Esophagus squamous epithelium (tissue), 5 donors: Measurements from ENCODE around the gene PKP3. TPM values are rescaled to one million over a fixed set of nuclear protein-coding genes. Genes with fewer than 3 reads are reported as not detected.
"Not testable (repeated sequence)": the region's sequence is repeated elsewhere in the genome, so short reads cannot be mapped to it uniquely, and the experiment has no call there.

Experiments
- DNase-seq: peaks from one replicate; lab custom pipeline; 2025; lab: John Stamatoyannopoulos, UW
- H3K27ac ChIP-seq, 4 donors: fragments of 200-600 bp; sonication (generic); one replicate each; pipeline ENCODE4 v1.5.1; 2016 to 2019; ENCODE audit warnings: mild to moderate bottlenecking in 1 of 4
- H3K27me3 ChIP-seq, 4 donors: fragments of 200-600 bp; sonication (generic); 1 replicate in 3 of 4; 2 replicates in 1 of 4; pipeline versions ENCODE4 v1.5.1 to v1.6.0; 2017 to 2021; ENCODE audit warnings: antibody characterized with exemption in 1 of 4
- H3K36me3 ChIP-seq, 3 donors: fragments of 200-600 bp; sonication (generic); one replicate each; pipeline ENCODE4 v1.5.1; 2016 to 2019
- H3K4me1 ChIP-seq, 3 donors: fragments of 200-600 bp; sonication (generic); one replicate each; pipeline ENCODE4 v1.5.1; 2017 to 2019
- H3K4me3 ChIP-seq, 4 donors: fragments of 200-600 bp; sonication (generic); 1 replicate in 3 of 4; 2 replicates in 1 of 4; pipeline ENCODE4 v1.5.1; 2016 to 2019; ENCODE audit warnings: mild to moderate bottlenecking in 2 of 4, moderate library complexity in 1 of 4
- H3K9me3 ChIP-seq, 3 donors: fragments of 200-600 bp; sonication (generic); one replicate each; pipeline ENCODE4 v1.5.1; 2016 to 2019
- CTCF ChIP-seq, 6 experiments: fragments of 450-650 bp in 4 of 6; fragments of 200-600 bp in 2 of 6; sonication (generic) in 2 of 6; IDR thresholded peaks; one replicate each; pipeline ENCODE4 v1.5.1; 2016 to 2019; ENCODE audit warnings: antibody characterized with exemption in 6 of 6, mild to moderate bottlenecking in 4 of 6, moderate library complexity in 4 of 6
- POLR2A ChIP-seq, 4 donors: fragments of 450-650 bp; IDR thresholded peaks; one replicate each; pipeline ENCODE4 v1.6.1; 2017; ENCODE audit warnings: antibody characterized with exemption in 4 of 4, mild to moderate bottlenecking in 4 of 4, moderate library complexity in 3 of 4
- WGBS, 2 donors: methylation state at CpG; one replicate each; pipeline ENCODE4 v1.1.5; 2018; 5-methylcytosine and 5-hydroxymethylcytosine counted together
- intact Hi-C: fragments of 100-400 bp; cut with DNase I; formaldehyde crosslinking; loops from one replicate; pipeline ENCODE4 v1.15.0; 2022
- total RNA-seq, 4 donors: library from RNA; depleted of rRNA; stranded (reverse); fragments of >200 nt; gene quantifications; one replicate each; pipeline ENCODE4 v1.1.0, GENCODE V29; 2016
- donor health status: DM: yes; HTN: yes; CAD: no.

PKP3 gene
- total RNA-seq, 4 donors from 2014 or later, result 314 to 1,016 (median 520) TPM

DNA sequence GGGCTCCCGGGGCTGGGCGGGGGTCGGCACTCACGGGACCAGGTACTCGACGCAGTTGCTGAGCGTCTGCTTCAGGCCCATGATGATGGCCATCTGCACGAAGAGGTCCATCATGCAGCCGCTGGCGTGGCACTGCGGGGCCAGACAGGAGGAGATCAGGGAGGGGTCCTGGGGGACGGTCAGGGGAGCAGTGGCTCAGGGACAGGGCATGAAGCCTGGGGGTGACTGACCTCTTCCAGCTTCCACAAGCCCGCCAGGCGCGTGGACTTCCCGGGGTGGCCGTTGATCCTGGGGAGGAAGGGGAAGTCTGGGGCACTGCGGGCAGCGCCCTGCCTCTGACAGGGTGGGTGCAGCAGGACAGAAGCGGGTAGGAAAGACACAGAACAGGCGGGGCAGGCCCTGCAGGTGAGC is 26.9 kb downstream of the PKP3 start:
- WGBS, 2 donors, result 73% methylated on average over 4 of the region's 21 CpGs; no CpG with 5 or more reads in 1 of the 2 donors
- Histone ChIP-seq H3K27me3 (peaks cover 0 to 59% (median 0%) of the 10 kb centered on the region in 4 donors), H3K4me1 (peaks cover 11 to 28% (median 14%) of the 10 kb centered on the region in 3 donors), H3K27ac (no peak overlapping the region), H3K36me3 (no peaks in the 10 kb centered on the region), H3K4me3 (no peak overlapping the region), H3K9me3 (no peaks in the 10 kb centered on the region)
- intact Hi-C loops, result no loop called here
- no peak for DNase-seq
- TF ChIP-seq POLR2A (IDR thresholded peaks at IDR 0.05), result no peak
- no peak for TF ChIP-seq CTCF (IDR thresholded peaks at IDR 0.05)

- H3K27me3 ChIP-seq, result peaks cover 0 to 46% (median 0%) of the 10 kb centered on the region in 4 donors
- H3K36me3 ChIP-seq, result no peaks in the 10 kb centered on the region
- no peak overlapping the region for H3K27ac ChIP-seq
- WGBS, 2 donors, result 80 to 89% methylated on average over 9 to 10 of the region's 10 CpGs
- no peak overlapping the region for H3K4me3 ChIP-seq
- peaks cover 4 to 15% (median 5%) of the 10 kb centered on the region in 3 donors for H3K4me1 ChIP-seq
- no peaks in the 10 kb centered on the region for H3K9me3 ChIP-seq
- TF ChIP-seq POLR2A (IDR thresholded peaks at IDR 0.05), result no peak
- no peak for TF ChIP-seq CTCF (IDR thresholded peaks at IDR 0.05)
- intact Hi-C loops, result no loop called here
- no peak for DNase-seq
Measured at GRCh38 chr11:422249-422656, 28.2 kb downstream of the PKP3 start.

GRCh38 chr11:424232-424631 is 30.2 kb downstream of the PKP3 start:
- Histone ChIP-seq H3K9me3 (no peaks in the 10 kb centered on the region), H3K4me1 (peaks cover 0 to 6% (median 0%) of the 10 kb centered on the region in 3 donors), H3K4me3 (no peak overlapping the region), H3K27ac (no peak overlapping the region), H3K36me3 (no peaks in the 10 kb centered on the region), H3K27me3 (peaks cover 0 to 27% (median 0%) of the 10 kb centered on the region in 4 donors)
- intact Hi-C loops, result no loop called here
- no peak for DNase-seq
- TF ChIP-seq CTCF (IDR thresholded peaks at IDR 0.05) (no peak), POLR2A (IDR thresholded peaks at IDR 0.05) (no peak)
- WGBS, 2 donors, result 92% methylated on average over 4 of the region's 4 CpGs

- H3K9me3 ChIP-seq, H3K27ac ChIP-seq, H3K36me3 ChIP-seq, intact Hi-C loops, H3K4me1 ChIP-seq, H3K4me3 ChIP-seq, DNase-seq: not testable (repeated sequence)
- H3K27me3 ChIP-seq, result peaks cover 0 to 21% (median 0%) of the 10 kb centered on the region in 4 donors
- WGBS, 2 donors, result 53 to 68% methylated on average over 30 of the region's 45 CpGs
Measured at GRCh38 chr11:424766-425165, 30.8 kb downstream of the PKP3 start.

DNA sequence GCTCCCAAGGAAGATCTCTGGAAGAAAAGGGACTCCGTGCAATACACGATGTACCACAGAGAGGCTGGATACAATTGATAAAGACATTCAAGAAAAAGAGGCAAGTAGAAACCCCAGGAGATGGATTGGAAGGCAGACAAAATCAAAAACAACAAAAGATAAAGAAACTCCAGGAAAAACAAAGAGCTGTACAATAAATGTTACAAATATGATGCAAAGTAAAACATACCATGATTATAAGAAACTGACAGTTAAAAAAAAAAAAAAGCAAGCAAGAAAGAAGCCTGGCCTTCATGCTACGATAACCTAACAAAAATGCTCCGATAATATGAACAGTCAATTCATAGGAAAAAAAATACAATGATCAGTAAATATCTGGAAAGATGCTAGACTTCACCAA is 31.3 kb downstream of the PKP3 start:
- Histone ChIP-seq H3K27me3 (peaks cover 0 to 16% (median 0%) of the 10 kb centered on the region in 4 donors), H3K4me3 (no peak overlapping the region), H3K27ac (no peak overlapping the region), H3K9me3 (no peaks in the 10 kb centered on the region), H3K4me1 (peaks cover 0 to 6% (median 0%) of the 10 kb centered on the region in 3 donors), H3K36me3 (no peaks in the 10 kb centered on the region)
- 75 to 76% methylated on average over 4 of the region's 4 CpGs for WGBS, 2 donors
- TF ChIP-seq CTCF (IDR thresholded peaks at IDR 0.05), result no peak
- TF ChIP-seq POLR2A (IDR thresholded peaks at IDR 0.05), result no peak
- intact Hi-C loops, result no loop called here
- DNase-seq, result no peak

DNA sequence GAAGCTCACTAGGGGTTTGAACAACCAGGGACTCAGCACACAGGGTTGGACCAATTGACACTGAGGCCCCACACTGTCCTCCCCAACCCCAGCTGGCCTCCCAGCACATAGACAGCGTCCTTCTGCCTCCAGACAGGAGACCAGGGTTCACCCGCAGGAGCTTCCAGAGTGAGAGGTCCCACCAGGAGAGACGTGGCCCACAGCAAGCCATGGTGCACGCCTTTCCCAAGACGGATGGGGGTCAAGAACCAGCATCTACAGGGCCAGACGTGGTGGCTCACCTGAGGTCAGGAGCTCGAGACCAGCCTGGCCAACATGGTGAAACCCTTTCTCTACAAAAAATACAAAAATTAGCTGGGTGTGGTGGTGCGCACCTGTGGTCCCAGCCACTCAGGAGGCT is 32.8 kb downstream of the PKP3 start:
- peaks cover 0 to 14% (median 0%) of the 10 kb centered on the region in 4 donors for H3K27me3 ChIP-seq
- TF ChIP-seq CTCF (IDR thresholded peaks at IDR 0.05) (no peak), POLR2A (IDR thresholded peaks at IDR 0.05) (no peak)
- no peak overlapping the region for H3K4me3 ChIP-seq
- WGBS, 2 donors, result 100% methylated on average over 1 of the region's 8 CpGs; no CpG with 5 or more reads in 1 of the 2 donors
- H3K36me3 ChIP-seq, result peaks cover 0 to 4% (median 0%) of the 10 kb centered on the region in 3 donors
- no peak overlapping the region for H3K27ac ChIP-seq
- DNase-seq, result no peak
- H3K4me1 ChIP-seq, result no peaks in the 10 kb centered on the region
- no peaks in the 10 kb centered on the region for H3K9me3 ChIP-seq
- intact Hi-C loops, result no loop called here
